CD4-positive, alpha-beta T cell (primary cell): Measurements from ENCODE around the gene FLT1. TPM values are rescaled to one million over a fixed set of nuclear protein-coding genes. Genes with fewer than 3 reads are reported as not detected.

ENCODE experiments used
- ATAC-seq: fragments of 200-7000 bp; cut with Tn5 transposase; one replicate; pipeline ENCODE4 v1.10.0; 2022; ENCODE audit warnings: mild to moderate bottlenecking; ENCODE audit not compliant: poor library complexity
- CTCF ChIA-PET: fragments of 350-600 bp; sonication (Branson Sonifier 250); formaldehyde crosslinking; loops from one replicate; lab custom pipeline; 2021; ENCODE audit warnings: antibody characterized with exemption, inconsistent platforms; lab: Charles Lee
- POLR2A ChIA-PET: fragments of 350-600 bp; sonication (Branson Sonifier 250); formaldehyde crosslinking; loops from one replicate; lab custom pipeline; 2021; ENCODE audit warnings: antibody characterized with exemption, inconsistent platforms; lab: Charles Lee
- DNase-seq, 14 experiments: peaks; one replicate each; pipeline ENCODE4 v3.0.0-alpha.2; 2013 to 2020; ENCODE audit warnings: mixed read lengths in 2 of 14
- H3K27ac ChIP-seq, 2 donors: one replicate each; pipeline versions ENCODE4 v1.5.1 to v1.7.0; 2013; ENCODE audit warnings: low read length in 2 of 2, low read depth in 1 of 2, mild to moderate bottlenecking in 1 of 2
- H3K27me3 ChIP-seq, 2 experiments: 1 replicate in 1 of 2; 2 replicates in 1 of 2; pipeline versions ENCODE4 v1.6.1 to v1.7.0; 2013; ENCODE audit warnings: low read length in 2 of 2, control low read depth in 1 of 2, mild to moderate bottlenecking in 1 of 2, moderate library complexity in 1 of 2; ENCODE audit not compliant: insufficient read depth in 2 of 2, control insufficient read depth in 1 of 2
- H3K36me3 ChIP-seq: one replicate; pipeline ENCODE4 v1.6.1; 2013; ENCODE audit warnings: low read length, control low read depth; ENCODE audit not compliant: insufficient read depth
- H3K4me1 ChIP-seq: one replicate; pipeline ENCODE4 v1.6.1; 2013; ENCODE audit warnings: low read length, control low read depth; ENCODE audit not compliant: insufficient read depth
- H3K4me3 ChIP-seq: one replicate; pipeline ENCODE4 v1.5.1; 2013; ENCODE audit warnings: mild to moderate bottlenecking, low read length, moderate library complexity
- H3K9me3 ChIP-seq, 2 experiments: 1 replicate in 1 of 2; 2 replicates in 1 of 2; pipeline versions ENCODE4 v1.6.1 to v1.7.0; 2013; ENCODE audit warnings: low read length in 2 of 2, mild to moderate bottlenecking in 2 of 2, control low read depth in 1 of 2, moderate library complexity in 1 of 2; ENCODE audit not compliant: control insufficient read depth in 1 of 2, insufficient read depth in 1 of 2
- H3K27ac Mint-ChIP-seq: one replicate; pipeline ENCODE4 v1.8.0; 2020; ENCODE audit warnings: mixed read lengths
- H3K27me3 Mint-ChIP-seq: one replicate; pipeline ENCODE4 v1.8.0; 2021; ENCODE audit warnings: mixed read lengths
- H3K36me3 Mint-ChIP-seq: one replicate; pipeline ENCODE4 v1.8.0; 2021; ENCODE audit warnings: low read depth, mixed read lengths
- H3K4me1 Mint-ChIP-seq: one replicate; pipeline ENCODE4 v1.8.0; 2021; ENCODE audit warnings: low read depth, mixed read lengths
- H3K4me3 Mint-ChIP-seq: one replicate; pipeline ENCODE4 v1.8.0; 2020; ENCODE audit warnings: mild to moderate bottlenecking, mixed read lengths
- H3K9me3 Mint-ChIP-seq: one replicate; pipeline ENCODE4 v1.8.0; 2020; ENCODE audit warnings: mixed read lengths
- CTCF ChIP-seq: fragments of 200-600 bp; IDR thresholded peaks from one replicate; pipeline ENCODE4 v1.8.0; 2022; ENCODE audit warnings: antibody characterized with exemption, mild to moderate bottlenecking
- intact Hi-C, 2 experiments: fragments of 100-400 bp; cut with DNase I in 1 of 2; cut with micrococcal nuclease in 1 of 2; formaldehyde crosslinking; loops; one replicate each; pipeline versions ENCODE4 v1.15.1 to v1.9.0; 2023 to 2025; cut with DNase I, micrococcal nuclease
- total RNA-seq, 174 experiments: library from RNA in 2 of 174; stranded (reverse) in 2 of 174; gene quantifications; one replicate each; pipeline ENCODE4 v1.2.3 and lab custom pipeline; 2021 to 2026

The FLT1 gene
- total RNA-seq, 2 experiments from 2014 or later = 1.1 to 1.2 TPM

GRCh38 chr13:28347456-28348371, 147.2 kb downstream of the FLT1 start:
- H3K4me1 ChIP-seq = no peaks in the 10 kb centered on the region
- no peaks in the 10 kb centered on the region for H3K36me3 ChIP-seq
- ChIA-PET POLR2A (no interaction called here), CTCF (interaction anchor here (0.6 kb wide), 1 partner anchor 10 kb away, joined by 3 read pairs; no protein-coding TSS in a partner anchor)
- Mint-ChIP-seq H3K36me3 (no peaks in the 10 kb centered on the region), H3K4me3 (no peak overlapping the region), H3K27me3 (peaks cover 6% of the 10 kb centered on the region), H3K4me1 (peaks cover 10% of the 10 kb centered on the region), H3K27ac (no peak overlapping the region), H3K9me3 (no peaks in the 10 kb centered on the region)
- DNase-seq (peak in 1 of 14 experiments; percentile 6), ATAC-seq (no peak)
- H3K4me3 ChIP-seq = no peak overlapping the region
- H3K27me3 ChIP-seq = no peaks in the 10 kb centered on the region
- H3K27ac ChIP-seq = no peak overlapping the region
- intact Hi-C loops = no loop called here
- TF ChIP-seq CTCF = no peak
- H3K9me3 ChIP-seq = no peaks in the 10 kb centered on the region

GRCh38 chr13:28346154-28346553, 148.8 kb downstream of the FLT1 start:
- intact Hi-C loops = no loop called here
- Histone ChIP-seq H3K4me3 (no peak overlapping the region), H3K27ac (no peak overlapping the region), H3K9me3 (no peaks in the 10 kb centered on the region), H3K27me3 (no peaks in the 10 kb centered on the region), H3K4me1 (no peaks in the 10 kb centered on the region), H3K36me3 (no peaks in the 10 kb centered on the region)
- Mint-ChIP-seq H3K27me3 (peaks cover 6% of the 10 kb centered on the region), H3K36me3 (no peaks in the 10 kb centered on the region), H3K27ac (no peak overlapping the region), H3K4me3 (no peak overlapping the region), H3K4me1 (peaks cover 10% of the 10 kb centered on the region), H3K9me3 (no peaks in the 10 kb centered on the region)
- CTCF ChIA-PET = no interaction called here
- ATAC-seq (no peak), DNase-seq (no peak)
- POLR2A ChIA-PET = no interaction called here
- TF ChIP-seq CTCF = no peak

GRCh38 chr13:28344163-28344562, 150.8 kb downstream of the FLT1 start:
- H3K9me3 ChIP-seq = no peaks in the 10 kb centered on the region
- H3K36me3 ChIP-seq = no peaks in the 10 kb centered on the region
- no peak overlapping the region for H3K4me3 ChIP-seq
- Mint-ChIP-seq H3K36me3 (no peaks in the 10 kb centered on the region), H3K27ac (no peak overlapping the region), H3K9me3 (no peaks in the 10 kb centered on the region), H3K27me3 (peaks cover 6% of the 10 kb centered on the region), H3K4me3 (no peak overlapping the region), H3K4me1 (peaks cover 10% of the 10 kb centered on the region)
- no peaks in the 10 kb centered on the region for H3K27me3 ChIP-seq
- no peak overlapping the region for H3K27ac ChIP-seq
- DNase-seq = no peak
- intact Hi-C loops = no loop called here
- ChIA-PET POLR2A (interaction anchor here (0.6 kb wide), 1 partner anchor 330 kb away, joined by 3 read pairs; no protein-coding TSS in a partner anchor), CTCF (no interaction called here)
- H3K4me1 ChIP-seq = no peaks in the 10 kb centered on the region
- ATAC-seq = no peak
- TF ChIP-seq CTCF = no peak
